GM18526 (cell line): Measurements from ENCODE around the gene RNF115.

Experiments
- POLR2A ChIP-seq: IDR thresholded peaks from 3 replicates; pipeline ENCODE4 v1.6.1; 2011; ENCODE audit not compliant: insufficient read length; ENCODE audit errors: extremely low read depth

Gene RNF115

GRCh38 chr1:145708063-145708462, 115.8 kb downstream of the RNF115 start:
- TF ChIP-seq POLR2A = no peak

- TF ChIP-seq POLR2A = no peak
Observed at GRCh38 chr1:145707183-145707867, 116.6 kb downstream of the RNF115 start, which contains the start of gene PDZK1. Gene PDZK1, minus strand, starts transcription at chr1:145707368. Its CDS starts 19,347 bp downstream, at chr1:145688021.

- TF ChIP-seq POLR2A = no peak
Observed at GRCh38 chr1:145706086-145706664, 117.7 kb downstream of the RNF115 start.

GRCh38 chr1:145705622-145706021, 118.3 kb downstream of the RNF115 start:
- no peak for TF ChIP-seq POLR2A

GRCh38 chr1:145702826-145703225, 121.1 kb downstream of the RNF115 start:
- no peak for TF ChIP-seq POLR2A

GRCh38 chr1:145702052-145702451, 121.8 kb downstream of the RNF115 start:
- TF ChIP-seq POLR2A = no peak

- TF ChIP-seq POLR2A = no peak
Observed at GRCh38 chr1:145701306-145701862, 122.5 kb downstream of the RNF115 start.

DNA sequence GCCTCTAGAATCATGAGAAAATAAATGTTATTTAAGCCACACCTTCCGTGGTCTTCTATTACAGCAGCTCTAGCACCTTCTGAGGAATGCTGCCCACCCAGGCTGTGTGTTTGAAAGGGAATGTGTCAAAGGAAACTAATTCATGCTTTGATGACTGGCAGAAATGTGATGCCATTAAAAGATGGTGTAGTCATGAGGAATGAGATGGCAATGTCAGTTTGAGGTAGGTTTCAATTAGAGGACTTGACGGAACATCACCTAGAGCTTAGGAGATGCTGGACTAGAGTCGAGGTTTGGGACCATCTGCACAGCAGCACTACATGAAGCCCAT, 127.3 kb downstream of the RNF115 start:
- TF ChIP-seq POLR2A = no peak

- TF ChIP-seq POLR2A = no peak
Observed at GRCh38 chr1:145695821-145696629, 127.9 kb downstream of the RNF115 start.

GRCh38 chr1:145692785-145693443, 131.0 kb downstream of the RNF115 start:
- TF ChIP-seq POLR2A = no peak

DNA sequence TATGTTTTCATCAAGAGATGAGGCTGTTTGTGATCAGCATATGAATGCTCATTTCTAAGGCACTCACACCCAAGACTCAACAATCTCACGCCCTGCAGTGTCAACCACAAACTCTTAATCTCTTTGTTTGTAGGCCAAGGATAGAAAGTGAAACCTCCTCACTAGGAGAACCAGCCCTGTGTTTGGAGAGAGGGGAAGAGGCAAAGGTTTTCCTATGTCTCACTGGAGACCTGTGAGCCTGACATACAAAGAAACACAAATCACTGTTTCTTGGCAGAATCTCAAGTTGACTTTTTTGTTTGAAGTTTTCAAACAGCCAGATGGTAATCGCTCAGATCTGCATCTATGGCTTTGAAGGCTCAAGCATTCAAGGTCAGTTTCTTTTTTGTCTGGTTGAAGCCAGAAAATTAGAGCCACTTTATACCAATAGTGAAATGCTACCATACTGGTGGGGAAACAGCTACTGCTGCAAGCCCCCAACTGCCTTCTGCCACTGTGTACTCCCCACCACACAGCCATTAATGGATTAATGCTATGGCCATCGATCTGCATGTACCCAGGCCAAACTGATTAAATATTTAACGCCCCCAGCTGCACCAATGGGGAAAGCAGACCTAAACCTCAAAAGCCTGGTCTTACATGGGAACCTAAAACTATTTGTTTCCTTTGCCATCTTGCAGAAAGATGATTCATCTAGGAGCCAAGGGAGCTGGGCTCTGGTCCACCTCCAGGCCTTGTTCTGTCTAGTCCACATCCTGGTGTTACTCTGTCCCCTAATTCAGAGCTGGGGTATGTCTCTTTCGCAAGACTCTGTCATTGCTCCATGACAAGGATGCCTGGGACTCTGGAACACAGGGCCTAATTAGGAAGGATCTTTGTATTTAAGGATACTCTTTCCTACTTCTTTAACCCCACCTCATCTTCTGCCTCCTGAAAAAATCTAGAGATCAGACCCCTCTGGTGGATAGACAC, 133.0 kb downstream of the RNF115 start:
- no peak for TF ChIP-seq POLR2A

GRCh38 chr1:145689922-145690321, 134.0 kb downstream of the RNF115 start:
- TF ChIP-seq POLR2A = no peak

DNA sequence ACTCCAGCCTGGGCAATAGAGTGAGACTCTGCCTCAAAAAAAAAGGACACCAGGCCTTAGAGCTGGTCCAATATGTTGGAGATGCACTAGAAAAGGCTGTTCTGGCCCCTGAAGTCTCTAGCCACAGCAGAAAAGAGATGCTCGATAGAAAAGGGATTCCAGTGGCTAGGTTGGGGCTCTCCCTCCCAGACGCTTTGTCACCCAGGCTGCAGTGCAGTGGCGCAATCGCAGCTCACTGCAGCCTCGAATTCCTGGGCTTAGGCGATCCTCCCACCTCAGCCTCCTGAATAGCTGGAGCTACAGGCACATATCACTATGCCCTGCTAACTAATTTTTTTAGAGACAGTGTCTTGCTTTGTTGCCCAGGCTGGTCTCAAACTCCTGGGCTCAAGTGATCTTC, 135.0 kb downstream of the RNF115 start:
- TF ChIP-seq POLR2A = no peak
